GM23338 (cell line): Measurements from ENCODE around the gene TSPAN10. TPM values are rescaled to one million over a fixed set of nuclear protein-coding genes. Genes with fewer than 3 reads are reported as not detected.

Source experiments
- ATAC-seq: fragments of 200-7000 bp; cut with Tn5 transposase; 3 replicates; pipeline ENCODE4 v1.9.1; 2020
- DNase-seq: peaks from one replicate; pipeline ENCODE4 v3.0.0-alpha.2; 2015; ENCODE audit warnings: low spot score
- H2AFZ ChIP-seq: fragments of 200-600 bp; sonication (generic); 2 replicates; pipeline ENCODE4 v1.8.0; 2016; ENCODE audit warnings: antibody characterized with exemption, mild to moderate bottlenecking, moderate library complexity
- H3F3A ChIP-seq: fragments of 200-600 bp; sonication (generic); replicated peaks from 2 replicates; pipeline ENCODE4 v1.8.0; 2017; ENCODE audit warnings: antibody characterized with exemption, mixed run types, low read depth
- H3K27ac ChIP-seq: fragments of 200-600 bp; sonication (generic); 2 replicates; pipeline ENCODE4 v1.6.1; 2016; ENCODE audit warnings: low read depth
- H3K27me3 ChIP-seq: fragments of 200-600 bp; sonication (generic); 2 replicates; pipeline ENCODE4 v1.8.0; 2016; ENCODE audit warnings: mild to moderate bottlenecking, mixed run types, moderate library complexity; ENCODE audit not compliant: insufficient read depth
- H3K36me3 ChIP-seq: fragments of 200-600 bp; sonication (generic); 2 replicates; pipeline ENCODE4 v1.8.0; 2016; ENCODE audit warnings: mild to moderate bottlenecking; ENCODE audit not compliant: insufficient read depth
- H3K4me1 ChIP-seq: fragments of 200-600 bp; sonication (generic); 2 replicates; pipeline ENCODE4 v1.8.0; 2016; ENCODE audit warnings: mild to moderate bottlenecking, moderate library complexity; ENCODE audit not compliant: insufficient read depth
- H3K4me2 ChIP-seq: fragments of 200-600 bp; sonication (generic); 2 replicates; pipeline ENCODE4 v1.7.1; 2017; ENCODE audit warnings: mixed run types
- H3K4me3 ChIP-seq: fragments of 200-600 bp; sonication (generic); 2 replicates; pipeline ENCODE4 v1.6.1; 2016; ENCODE audit warnings: mixed run types
- H3K79me2 ChIP-seq: fragments of 200-600 bp; sonication (generic); replicated peaks from 2 replicates; pipeline ENCODE4 v1.8.0; 2017; ENCODE audit warnings: mild to moderate bottlenecking; ENCODE audit not compliant: insufficient read depth
- H3K9me2 ChIP-seq: fragments of 200-600 bp; sonication (generic); 2 replicates; pipeline ENCODE4 v1.8.0; 2017; ENCODE audit not compliant: insufficient read depth
- H4K20me1 ChIP-seq: fragments of 200-600 bp; sonication (generic); replicated peaks from 2 replicates; pipeline ENCODE4 v1.8.0; 2017; ENCODE audit warnings: mild to moderate bottlenecking; ENCODE audit not compliant: insufficient read depth
- H3K27ac Mint-ChIP-seq: 2 replicates; pipeline ENCODE4 v1.8.0; 2020; ENCODE audit warnings: inconsistent platforms, mild to moderate bottlenecking, moderate library complexity, mixed read lengths
- H3K27me3 Mint-ChIP-seq: 3 replicates; pipeline ENCODE4 v1.8.0; 2022; ENCODE audit warnings: low read depth, mild to moderate bottlenecking, moderate library complexity, mixed read lengths, inconsistent platforms; ENCODE audit not compliant: insufficient read depth, poor library complexity
- H3K36me3 Mint-ChIP-seq: 3 replicates; pipeline ENCODE4 v1.8.0; 2021; ENCODE audit warnings: low read depth, mild to moderate bottlenecking, inconsistent platforms, moderate library complexity, mixed read lengths
- H3K4me1 Mint-ChIP-seq: 3 replicates; pipeline ENCODE4 v1.8.0; 2020; ENCODE audit warnings: mild to moderate bottlenecking, inconsistent platforms, mixed read lengths
- H3K4me3 Mint-ChIP-seq: 3 replicates; pipeline ENCODE4 v1.8.0; 2021; ENCODE audit warnings: moderate library complexity, mild to moderate bottlenecking, inconsistent platforms, mixed read lengths
- H3K9me3 Mint-ChIP-seq: 3 replicates; pipeline ENCODE4 v1.8.0; 2020; ENCODE audit warnings: moderate library complexity, mild to moderate bottlenecking, inconsistent platforms, mixed read lengths
- CREB1 ChIP-seq: fragments of 250-450 bp; sonication (Bioruptor Pico); IDR thresholded peaks from 2 replicates; pipeline ENCODE4 v1.5.0; 2020; ENCODE audit warnings: low read depth, mild to moderate bottlenecking, moderate library complexity
- EZH2 ChIP-seq: fragments of 200-600 bp; sonication (generic); IDR thresholded peaks from one replicate; pipeline ENCODE4 v1.8.0; 2017; ENCODE audit warnings: antibody characterized with exemption, mild to moderate bottlenecking, low read depth; ENCODE audit not compliant: unreplicated experiment
- JUNB ChIP-seq: IDR thresholded peaks from one replicate; pipeline ENCODE4 v1.6.1; 2016; ENCODE audit warnings: antibody characterized with exemption; ENCODE audit not compliant: unreplicated experiment
- NANOG ChIP-seq: IDR thresholded peaks from 2 replicates; pipeline ENCODE4 v1.6.1; 2016; ENCODE audit warnings: antibody characterized with exemption, borderline replicate concordance
- POLR2AphosphoS5 ChIP-seq: IDR thresholded peaks from 2 replicates; pipeline ENCODE4 v1.6.1; 2016; ENCODE audit warnings: antibody characterized with exemption, low read depth
- STAT1 ChIP-seq: IDR thresholded peaks from one replicate; pipeline ENCODE4 v1.6.1; 2016; ENCODE audit warnings: antibody characterized with exemption; ENCODE audit not compliant: unreplicated experiment
- ZNF331 ChIP-seq: fragments of 250-450 bp; sonication (Bioruptor Pico); IDR thresholded peaks from 2 replicates; pipeline ENCODE4 v1.5.0; 2020; ENCODE audit warnings: low read depth, mild to moderate bottlenecking, moderate library complexity
- polyA plus RNA-seq: library from polyadenylated mRNA; unstranded; fragments of >200 nt; fragmentation: Nextera tagmentation; extraction: Ambion mirVana; gene quantifications from 2 replicates; pipeline ENCODE4 v1.2.1, GENCODE V29; 2016
- total RNA-seq: library from RNA; depleted of rRNA; stranded (reverse); fragments of >200 nt; shearing (Covaris generic); gene quantifications from 2 replicates; pipeline ENCODE4 v1.2.3, GENCODE V29; 2014
- TF ChIP-seq, protein P1 (sequence below): IDR thresholded peaks from one replicate; pipeline ENCODE4 v1.6.1; 2018; ENCODE audit warnings: antibody characterized with exemption; ENCODE audit not compliant: unreplicated experiment
- TF ChIP-seq, protein P2 (sequence below): IDR thresholded peaks from 2 replicates; pipeline ENCODE4 v1.6.1; 2016; ENCODE audit warnings: antibody characterized with exemption
- TF ChIP-seq, protein P3 (sequence below), 2 experiments: fragments of 200-600 bp in 1 of 2; sonication (generic) in 1 of 2; conservative IDR thresholded peaks; 2 replicates each; pipeline versions ENCODE4 v1.5.1 to v1.6.1; 2016 to 2017; ENCODE audit warnings: antibody characterized with exemption in 2 of 2, low read depth in 2 of 2, mild to moderate bottlenecking in 2 of 2, moderate library complexity in 1 of 2

TSPAN10 gene
- total and polyA plus RNA-seq, 2 experiments from 2014 or later: 0.66 to 1.2 TPM

DNA sequence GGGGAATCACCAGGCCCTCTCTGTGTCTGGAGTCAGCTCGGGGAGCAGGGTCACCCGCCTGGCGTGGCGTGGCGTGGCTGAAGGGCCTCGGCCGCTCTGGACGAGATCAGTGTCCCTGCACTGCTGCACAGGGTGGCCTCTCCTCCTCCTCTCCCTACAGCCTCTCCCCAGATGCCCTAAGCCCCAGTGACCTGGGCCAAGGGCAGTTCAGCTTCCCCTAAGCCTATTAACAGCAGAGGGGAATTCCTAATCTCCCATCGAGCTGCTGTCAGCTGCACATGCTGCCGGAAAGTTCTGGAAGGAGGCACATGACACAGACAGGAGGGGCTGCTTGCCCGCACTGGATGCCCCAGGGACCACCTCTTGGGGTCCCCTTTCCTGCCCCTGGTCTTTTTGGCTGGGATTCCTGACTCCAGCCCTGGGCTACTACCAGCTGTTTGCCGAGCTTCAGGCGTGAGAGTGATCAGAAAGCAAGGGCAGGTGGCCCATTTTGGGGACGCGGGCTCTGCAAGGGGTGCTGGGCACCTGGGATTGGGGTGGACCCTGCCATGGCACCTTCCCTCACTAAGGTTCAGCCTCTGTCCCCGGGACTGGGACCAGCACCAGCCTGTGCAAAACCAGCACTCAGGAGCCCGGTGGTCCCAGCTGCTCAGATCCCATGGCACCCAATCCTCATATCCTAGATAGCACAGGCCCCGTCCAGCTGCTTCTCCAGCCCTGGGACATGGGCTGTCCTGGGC, 18.6 kb downstream of the TSPAN10 start:
- Histone ChIP-seq H4K20me1 (no peaks in the 10 kb centered on the region), H3K9me2 (no peaks in the 10 kb centered on the region), H3K4me2 (no peak overlapping the region), H3K4me3 (no peak overlapping the region), H3K27me3 (no peaks in the 10 kb centered on the region), H3K4me1 (peaks cover 13% of the 10 kb centered on the region), H2AFZ (no peak overlapping the region), H3K36me3 (no peaks in the 10 kb centered on the region), H3K79me2 (no peaks in the 10 kb centered on the region), H3K27ac (no peak overlapping the region), H3F3A (no peaks in the 10 kb centered on the region)
- Mint-ChIP-seq H3K9me3 (no peaks in the 10 kb centered on the region), H3K27me3 (peaks cover 13% of the 10 kb centered on the region), H3K27ac (no peak overlapping the region), H3K4me3 (no peak overlapping the region), H3K4me1 (peaks cover 8% of the 10 kb centered on the region), H3K36me3 (no peaks in the 10 kb centered on the region)
- TF ChIP-seq STAT1 (no peak), POLR2AphosphoS5 (no peak), ZNF331 (no peak), JUNB (no peak), NANOG (no peak), CREB1 (CRISPR knock-in tag) (no peak), EZH2 (no peak)
- TF ChIP-seq, protein P1, sequence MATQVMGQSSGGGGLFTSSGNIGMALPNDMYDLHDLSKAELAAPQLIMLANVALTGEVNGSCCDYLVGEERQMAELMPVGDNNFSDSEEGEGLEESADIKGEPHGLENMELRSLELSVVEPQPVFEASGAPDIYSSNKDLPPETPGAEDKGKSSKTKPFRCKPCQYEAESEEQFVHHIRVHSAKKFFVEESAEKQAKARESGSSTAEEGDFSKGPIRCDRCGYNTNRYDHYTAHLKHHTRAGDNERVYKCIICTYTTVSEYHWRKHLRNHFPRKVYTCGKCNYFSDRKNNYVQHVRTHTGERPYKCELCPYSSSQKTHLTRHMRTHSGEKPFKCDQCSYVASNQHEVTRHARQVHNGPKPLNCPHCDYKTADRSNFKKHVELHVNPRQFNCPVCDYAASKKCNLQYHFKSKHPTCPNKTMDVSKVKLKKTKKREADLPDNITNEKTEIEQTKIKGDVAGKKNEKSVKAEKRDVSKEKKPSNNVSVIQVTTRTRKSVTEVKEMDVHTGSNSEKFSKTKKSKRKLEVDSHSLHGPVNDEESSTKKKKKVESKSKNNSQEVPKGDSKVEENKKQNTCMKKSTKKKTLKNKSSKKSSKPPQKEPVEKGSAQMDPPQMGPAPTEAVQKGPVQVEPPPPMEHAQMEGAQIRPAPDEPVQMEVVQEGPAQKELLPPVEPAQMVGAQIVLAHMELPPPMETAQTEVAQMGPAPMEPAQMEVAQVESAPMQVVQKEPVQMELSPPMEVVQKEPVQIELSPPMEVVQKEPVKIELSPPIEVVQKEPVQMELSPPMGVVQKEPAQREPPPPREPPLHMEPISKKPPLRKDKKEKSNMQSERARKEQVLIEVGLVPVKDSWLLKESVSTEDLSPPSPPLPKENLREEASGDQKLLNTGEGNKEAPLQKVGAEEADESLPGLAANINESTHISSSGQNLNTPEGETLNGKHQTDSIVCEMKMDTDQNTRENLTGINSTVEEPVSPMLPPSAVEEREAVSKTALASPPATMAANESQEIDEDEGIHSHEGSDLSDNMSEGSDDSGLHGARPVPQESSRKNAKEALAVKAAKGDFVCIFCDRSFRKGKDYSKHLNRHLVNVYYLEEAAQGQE: no peak
- TF ChIP-seq, protein P2, sequence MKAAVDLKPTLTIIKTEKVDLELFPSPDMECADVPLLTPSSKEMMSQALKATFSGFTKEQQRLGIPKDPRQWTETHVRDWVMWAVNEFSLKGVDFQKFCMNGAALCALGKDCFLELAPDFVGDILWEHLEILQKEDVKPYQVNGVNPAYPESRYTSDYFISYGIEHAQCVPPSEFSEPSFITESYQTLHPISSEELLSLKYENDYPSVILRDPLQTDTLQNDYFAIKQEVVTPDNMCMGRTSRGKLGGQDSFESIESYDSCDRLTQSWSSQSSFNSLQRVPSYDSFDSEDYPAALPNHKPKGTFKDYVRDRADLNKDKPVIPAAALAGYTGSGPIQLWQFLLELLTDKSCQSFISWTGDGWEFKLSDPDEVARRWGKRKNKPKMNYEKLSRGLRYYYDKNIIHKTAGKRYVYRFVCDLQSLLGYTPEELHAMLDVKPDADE: no peak
- TF ChIP-seq, protein P3, sequence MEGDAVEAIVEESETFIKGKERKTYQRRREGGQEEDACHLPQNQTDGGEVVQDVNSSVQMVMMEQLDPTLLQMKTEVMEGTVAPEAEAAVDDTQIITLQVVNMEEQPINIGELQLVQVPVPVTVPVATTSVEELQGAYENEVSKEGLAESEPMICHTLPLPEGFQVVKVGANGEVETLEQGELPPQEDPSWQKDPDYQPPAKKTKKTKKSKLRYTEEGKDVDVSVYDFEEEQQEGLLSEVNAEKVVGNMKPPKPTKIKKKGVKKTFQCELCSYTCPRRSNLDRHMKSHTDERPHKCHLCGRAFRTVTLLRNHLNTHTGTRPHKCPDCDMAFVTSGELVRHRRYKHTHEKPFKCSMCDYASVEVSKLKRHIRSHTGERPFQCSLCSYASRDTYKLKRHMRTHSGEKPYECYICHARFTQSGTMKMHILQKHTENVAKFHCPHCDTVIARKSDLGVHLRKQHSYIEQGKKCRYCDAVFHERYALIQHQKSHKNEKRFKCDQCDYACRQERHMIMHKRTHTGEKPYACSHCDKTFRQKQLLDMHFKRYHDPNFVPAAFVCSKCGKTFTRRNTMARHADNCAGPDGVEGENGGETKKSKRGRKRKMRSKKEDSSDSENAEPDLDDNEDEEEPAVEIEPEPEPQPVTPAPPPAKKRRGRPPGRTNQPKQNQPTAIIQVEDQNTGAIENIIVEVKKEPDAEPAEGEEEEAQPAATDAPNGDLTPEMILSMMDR (conservative IDR thresholded peaks at IDR 0.05; ENCODE audit: low read depth in 2 of 2): no peak
- DNase-seq (no peak), ATAC-seq (no peak)
